ENCODE results near the gene PEDS1. TPM values are rescaled to one million over a fixed set of nuclear protein-coding genes. Genes with fewer than 3 reads are reported as not detected.

The PEDS1 gene
- total and polyA plus RNA-seq, 2 of the 13 experiments (the other 11 are each of a cell fraction or from before 2014, with no cell fraction given): 30.5 to 93.9 TPM

DNA sequence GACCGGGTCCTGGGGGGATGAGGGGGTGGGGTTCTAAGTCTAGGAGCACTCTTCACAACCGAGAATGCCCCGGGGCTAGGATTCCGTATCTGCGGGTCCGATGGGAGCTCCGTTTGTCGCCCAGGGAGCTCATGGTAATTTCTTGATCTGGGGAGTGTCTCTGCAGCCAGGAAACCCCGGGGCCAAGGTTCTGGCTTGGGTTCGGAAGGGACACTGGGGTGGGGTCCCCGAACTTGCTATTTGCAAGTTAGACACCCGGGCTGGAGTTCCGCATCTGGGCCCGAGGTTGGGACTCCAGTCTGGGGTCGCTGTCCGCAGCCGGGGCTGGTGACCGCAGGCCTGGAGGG, 397 bp downstream of the PEDS1 start (continued):
- TF ChIP-seq CERS6 (CRISPR knock-in tag; IDR thresholded peaks at IDR 0.05) (peak; percentile 84; the same call in 1 of the 2 replicates), GLI4 (CRISPR knock-in tag; IDR thresholded peaks at IDR 0.05; ENCODE audit: borderline replicate concordance) (no peak; the same call in 1 of the 2 replicates), SCMH1 (CRISPR knock-in tag; IDR thresholded peaks at IDR 0.05; ENCODE audit: borderline replicate concordance) (no peak), TAF15 (IDR thresholded peaks at IDR 0.05; ENCODE audit: low read depth, low read length, poor library complexity, severe bottlenecking) (no peak), KDM5B (CRISPR knock-in tag; IDR thresholded peaks at IDR 0.05; ENCODE audit: borderline replicate concordance) (no peak), ZNF704 (CRISPR knock-in tag; IDR thresholded peaks at IDR 0.05; ENCODE audit: borderline replicate concordance) (no peak), SMAD9 (CRISPR knock-in tag; IDR thresholded peaks at IDR 0.05) (peak; percentile 16; the same call in 1 of the 2 replicates), MXI1 (IDR thresholded peaks at IDR 0.05; ENCODE audit: borderline replicate concordance, low read depth, low read length) (no peak), ZNF431 (CRISPR knock-in tag; IDR thresholded peaks at IDR 0.05; ENCODE audit: borderline replicate concordance, low read depth) (no peak), ZNF792 (CRISPR knock-in tag; IDR thresholded peaks at IDR 0.05) (no peak), CREB3 (CRISPR knock-in tag; IDR thresholded peaks at IDR 0.05) (0 out of 2 replicates have a peak, but pooled peaks have one; percentile 9), HNRNPUL1 (IDR thresholded peaks at IDR 0.05; ENCODE audit: low read depth, low read length) (no peak), CSRNP1 (CRISPR knock-in tag; IDR thresholded peaks at IDR 0.05) (no peak), ISX (CRISPR knock-in tag; conservative IDR thresholded peaks at IDR 0.05) (0 out of 2 replicates have a peak, but pooled peaks have one; percentile 13), TEF (CRISPR knock-in tag; IDR thresholded peaks at IDR 0.05) (peak; percentile 18; the same call in 1 of the 2 replicates), FUBP1 (CRISPR knock-in tag; IDR thresholded peaks at IDR 0.05; ENCODE audit: borderline replicate concordance) (0 out of 2 replicates have a peak, but pooled peaks have one; percentile 26), CBX2 (IDR thresholded peaks at IDR 0.05; ENCODE audit: low read depth, low read length) (no peak), CBX2 (CRISPR knock-in tag; IDR thresholded peaks at IDR 0.05; ENCODE audit: low read depth) (0 out of 2 replicates have a peak, but pooled peaks have one; percentile 11), HOXA3 (CRISPR knock-in tag; IDR thresholded peaks at IDR 0.05) (no peak)
- TF ChIP-seq, protein P1, sequence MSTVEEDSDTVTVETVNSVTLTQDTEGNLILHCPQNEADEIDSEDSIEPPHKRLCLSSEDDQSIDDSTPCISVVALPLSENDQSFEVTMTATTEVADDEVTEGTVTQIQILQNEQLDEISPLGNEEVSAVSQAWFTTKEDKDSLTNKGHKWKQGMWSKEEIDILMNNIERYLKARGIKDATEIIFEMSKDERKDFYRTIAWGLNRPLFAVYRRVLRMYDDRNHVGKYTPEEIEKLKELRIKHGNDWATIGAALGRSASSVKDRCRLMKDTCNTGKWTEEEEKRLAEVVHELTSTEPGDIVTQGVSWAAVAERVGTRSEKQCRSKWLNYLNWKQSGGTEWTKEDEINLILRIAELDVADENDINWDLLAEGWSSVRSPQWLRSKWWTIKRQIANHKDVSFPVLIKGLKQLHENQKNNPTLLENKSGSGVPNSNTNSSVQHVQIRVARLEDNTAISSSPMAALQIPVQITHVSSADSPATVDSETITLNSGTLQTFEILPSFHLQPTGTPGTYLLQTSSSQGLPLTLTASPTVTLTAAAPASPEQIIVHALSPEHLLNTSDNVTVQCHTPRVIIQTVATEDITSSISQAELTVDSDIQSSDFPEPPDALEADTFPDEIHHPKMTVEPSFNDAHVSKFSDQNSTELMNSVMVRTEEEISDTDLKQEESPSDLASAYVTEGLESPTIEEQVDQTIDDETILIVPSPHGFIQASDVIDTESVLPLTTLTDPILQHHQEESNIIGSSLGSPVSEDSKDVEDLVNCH (CRISPR knock-in tag; IDR thresholded peaks at IDR 0.05): no peak

Data from HepG2 (cell line).